Measurements from ENCODE around the gene TGM5.

The TGM5 gene

GRCh38 chr15:43209059-43209824 lies 57.5 kb downstream of the TGM5 start:
- WGBS (ENCODE audit: insufficient coverage) = 81% methylated on average over 10 of the region's 13 CpGs
- Histone ChIP-seq H3K27me3 (replicated peaks in 2 of 5; ENCODE audit: control insufficient read depth in 4 of 5, insufficient read depth in 5 of 5, low read length in 4 of 5) (peaks cover 0 to 25% (median 13%) of the 10 kb centered on the region in 5 experiments), H3K36me3 (ENCODE audit: control insufficient read depth in 4 of 4, insufficient read depth in 4 of 4, low read length in 3 of 4) (no peaks in the 10 kb centered on the region), H3K4me3 (ENCODE audit: control insufficient read depth in 1 of 7, extremely low read depth in 1 of 7, insufficient read depth in 4 of 7, low read depth in 2 of 7, low read length in 6 of 7) (no peak overlapping the region), H3K4me1 (ENCODE audit: control extremely low read depth in 1 of 4, control insufficient read depth in 4 of 4, insufficient read depth in 4 of 4, low read length in 3 of 4) (no peaks in the 10 kb centered on the region), H3K9me3 (ENCODE audit: control extremely low read depth in 1 of 5, control insufficient read depth in 4 of 5, insufficient read depth in 2 of 5, low read depth in 1 of 5, low read length in 4 of 5) (no peaks in the 10 kb centered on the region), H3K27ac (ENCODE audit: insufficient read depth in 1 of 2, low read depth in 1 of 2, low read length in 2 of 2, poor library complexity in 1 of 2, severe bottlenecking in 2 of 2) (no peak overlapping the region)
- POLR2A ChIA-PET = no interaction called here
- peak in 2 of 3 donors; percentile 17 to 25 for DNase-seq
- CTCF ChIA-PET = interaction anchor here (0.6 to 4.4 kb wide), 4 partner anchors 16 to 1944 kb away, joined by 3 to 27 read pairs (median 12); partner anchors contain the start of gene TGM5

DNA sequence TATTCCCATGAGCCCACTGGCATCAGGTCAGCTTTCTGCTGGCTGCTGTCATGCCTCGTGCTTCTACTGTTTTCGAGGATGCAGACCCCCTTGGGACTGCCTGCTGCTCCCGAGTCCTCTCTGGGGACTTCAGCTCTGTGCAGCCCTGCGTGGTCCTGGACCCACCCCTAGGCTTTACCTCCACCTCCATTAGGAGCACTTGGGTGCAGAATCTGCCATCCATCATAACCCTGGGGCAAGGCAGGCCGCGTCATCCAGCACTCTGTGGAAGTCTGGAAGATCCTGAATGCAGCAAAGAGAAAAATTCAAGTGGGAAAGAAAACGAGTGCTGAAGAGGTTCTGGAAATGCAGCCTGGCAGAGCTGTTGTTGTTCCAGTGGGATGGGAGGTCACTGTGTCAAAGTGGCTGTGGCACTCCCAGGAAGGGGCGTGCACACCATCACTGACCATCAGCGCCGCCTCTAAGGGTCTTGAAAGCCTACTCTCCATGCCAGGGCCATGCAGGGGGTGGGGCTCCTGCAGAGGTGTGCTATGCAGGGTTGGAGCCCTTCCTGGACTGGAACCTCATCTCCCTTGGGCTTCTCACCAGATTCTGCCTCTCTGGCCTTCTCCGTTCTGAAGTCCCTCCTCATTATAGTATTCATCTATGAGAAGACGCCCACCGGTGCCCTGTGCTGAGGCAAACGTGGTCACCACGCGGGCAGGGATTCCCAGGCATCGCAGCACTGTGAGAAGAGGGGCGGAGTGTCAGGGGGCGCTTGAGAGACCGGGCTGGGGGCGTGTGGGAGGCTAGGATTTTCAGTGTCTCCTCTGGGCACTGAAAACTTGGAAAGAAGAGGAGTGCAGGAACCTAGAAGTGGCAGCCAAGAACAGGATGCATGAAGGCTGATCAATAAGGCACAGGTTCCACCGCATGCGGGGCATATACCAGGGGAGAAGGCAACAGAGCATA lies 58.4 kb downstream of the TGM5 start:
- Histone ChIP-seq H3K4me3 (ENCODE audit: control insufficient read depth in 1 of 7, extremely low read depth in 1 of 7, insufficient read depth in 4 of 7, low read depth in 2 of 7, low read length in 6 of 7) (no peak overlapping the region), H3K9me3 (ENCODE audit: control extremely low read depth in 1 of 5, control insufficient read depth in 4 of 5, insufficient read depth in 2 of 5, low read depth in 1 of 5, low read length in 4 of 5) (no peaks in the 10 kb centered on the region), H3K27me3 (replicated peaks in 2 of 5; ENCODE audit: control insufficient read depth in 4 of 5, insufficient read depth in 5 of 5, low read length in 4 of 5) (peaks cover 0 to 25% (median 13%) of the 10 kb centered on the region in 5 experiments), H3K36me3 (ENCODE audit: control insufficient read depth in 4 of 4, insufficient read depth in 4 of 4, low read length in 3 of 4) (no peaks in the 10 kb centered on the region), H3K4me1 (ENCODE audit: control extremely low read depth in 1 of 4, control insufficient read depth in 4 of 4, insufficient read depth in 4 of 4, low read length in 3 of 4) (no peaks in the 10 kb centered on the region), H3K27ac (ENCODE audit: insufficient read depth in 1 of 2, low read depth in 1 of 2, low read length in 2 of 2, poor library complexity in 1 of 2, severe bottlenecking in 2 of 2) (no peak overlapping the region)
- 77% methylated on average over 19 of the region's 23 CpGs for WGBS (ENCODE audit: insufficient coverage)
- ChIA-PET POLR2A (interaction anchor here (0.8 kb wide), 1 partner anchor 12 kb away, joined by 4 read pairs; the partner anchor contains the start of gene EPB42), CTCF (interaction anchor here (0.9 to 4.4 kb wide), 8 partner anchors 9 to 78 kb away, joined by 3 to 27 read pairs (median 4); partner anchors contain the start of gene TGM5)
- DNase-seq = no peak

GRCh38 chr15:43207024-43207423 lies 59.7 kb downstream of the TGM5 start:
- 98% methylated on average over 6 of the region's 9 CpGs for WGBS (ENCODE audit: insufficient coverage)
- Histone ChIP-seq H3K4me1 (ENCODE audit: control extremely low read depth in 1 of 4, control insufficient read depth in 4 of 4, insufficient read depth in 4 of 4, low read length in 3 of 4) (no peaks in the 10 kb centered on the region), H3K9me3 (ENCODE audit: control extremely low read depth in 1 of 5, control insufficient read depth in 4 of 5, insufficient read depth in 2 of 5, low read depth in 1 of 5, low read length in 4 of 5) (no peaks in the 10 kb centered on the region), H3K27me3 (replicated peaks in 2 of 5; ENCODE audit: control insufficient read depth in 4 of 5, insufficient read depth in 5 of 5, low read length in 4 of 5) (peaks cover 0 to 25% (median 13%) of the 10 kb centered on the region in 5 experiments), H3K36me3 (ENCODE audit: control insufficient read depth in 4 of 4, insufficient read depth in 4 of 4, low read length in 3 of 4) (no peaks in the 10 kb centered on the region), H3K27ac (ENCODE audit: insufficient read depth in 1 of 2, low read depth in 1 of 2, low read length in 2 of 2, poor library complexity in 1 of 2, severe bottlenecking in 2 of 2) (no peak overlapping the region), H3K4me3 (ENCODE audit: control insufficient read depth in 1 of 7, extremely low read depth in 1 of 7, insufficient read depth in 4 of 7, low read depth in 2 of 7, low read length in 6 of 7) (no peak overlapping the region)
- ChIA-PET POLR2A (no interaction called here), CTCF (interaction anchor here (1.0 to 4.4 kb wide), 5 partner anchors 10 to 79 kb away, joined by 4 to 27 read pairs (median 5); partner anchors contain the start of gene TGM5)
- DNase-seq = no peak

DNA sequence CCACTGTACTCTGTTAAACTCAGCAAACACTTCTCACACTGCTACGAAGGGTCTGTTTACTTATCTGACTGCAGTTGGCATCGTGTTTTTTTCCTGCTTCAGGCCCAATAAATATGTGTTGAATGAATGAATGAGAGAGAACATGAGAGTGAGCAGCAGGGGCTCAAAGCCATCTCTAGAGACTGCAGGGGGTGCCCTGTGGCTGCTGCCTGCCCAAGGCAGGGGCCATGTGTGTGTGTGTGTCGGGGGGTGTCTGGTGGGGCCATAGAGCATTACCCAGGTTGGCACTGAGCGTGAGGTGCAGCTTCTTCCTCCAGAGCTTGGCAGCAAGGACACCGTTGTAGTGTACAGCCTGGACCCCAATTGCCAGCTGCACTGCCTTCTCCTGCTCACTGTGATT lies 60.7 kb downstream of the TGM5 start:
- ChIA-PET CTCF (interaction anchor here (1.4 to 4.4 kb wide), 2 partner anchors 10 to 62 kb away, joined by 3 to 27 read pairs; partner anchors contain the start of gene TGM5), POLR2A (no interaction called here)
- WGBS (ENCODE audit: insufficient coverage) = 95% methylated on average over 5 of the region's 5 CpGs
- peaks cover 0 to 25% (median 13%) of the 10 kb centered on the region in 5 experiments for H3K27me3 ChIP-seq (replicated peaks in 2 of 5; ENCODE audit: control insufficient read depth in 4 of 5, insufficient read depth in 5 of 5, low read length in 4 of 5)
- H3K4me1 ChIP-seq (ENCODE audit: control extremely low read depth in 1 of 4, control insufficient read depth in 4 of 4, insufficient read depth in 4 of 4, low read length in 3 of 4) = no peaks in the 10 kb centered on the region
- no peak overlapping the region for H3K4me3 ChIP-seq (ENCODE audit: control insufficient read depth in 1 of 7, extremely low read depth in 1 of 7, insufficient read depth in 4 of 7, low read depth in 2 of 7, low read length in 6 of 7)
- DNase-seq = no peak
- H3K9me3 ChIP-seq (ENCODE audit: control extremely low read depth in 1 of 5, control insufficient read depth in 4 of 5, insufficient read depth in 2 of 5, low read depth in 1 of 5, low read length in 4 of 5) = no peaks in the 10 kb centered on the region
- no peaks in the 10 kb centered on the region for H3K36me3 ChIP-seq (ENCODE audit: control insufficient read depth in 4 of 4, insufficient read depth in 4 of 4, low read length in 3 of 4)
- no peak overlapping the region for H3K27ac ChIP-seq (ENCODE audit: insufficient read depth in 1 of 2, low read depth in 1 of 2, low read length in 2 of 2, poor library complexity in 1 of 2, severe bottlenecking in 2 of 2)

GRCh38 chr15:43204016-43204901 lies 62.5 kb downstream of the TGM5 start:
- H3K9me3 ChIP-seq (ENCODE audit: control extremely low read depth in 1 of 5, control insufficient read depth in 4 of 5, insufficient read depth in 2 of 5, low read depth in 1 of 5, low read length in 4 of 5) = no peaks in the 10 kb centered on the region
- no peaks in the 10 kb centered on the region for H3K4me1 ChIP-seq (ENCODE audit: control extremely low read depth in 1 of 4, control insufficient read depth in 4 of 4, insufficient read depth in 4 of 4, low read length in 3 of 4)
- no peak overlapping the region for H3K27ac ChIP-seq (ENCODE audit: insufficient read depth in 1 of 2, low read depth in 1 of 2, low read length in 2 of 2, poor library complexity in 1 of 2, severe bottlenecking in 2 of 2)
- CTCF ChIA-PET = interaction anchor here (0.7 to 4.1 kb wide), 23 partner anchors 8 to 499 kb away, joined by 3 to 50 read pairs (median 4); partner anchors contain the start of gene TGM5
- no peaks in the 10 kb centered on the region for H3K36me3 ChIP-seq (ENCODE audit: control insufficient read depth in 4 of 4, insufficient read depth in 4 of 4, low read length in 3 of 4)
- POLR2A ChIA-PET = interaction anchor here (0.9 to 1.0 kb wide), 2 partner anchors 10 to 12 kb away, joined by 3 to 4 read pairs; no protein-coding TSS in a partner anchor
- DNase-seq = peak; percentile 63 to 77 (median 77)
- no peak overlapping the region for H3K4me3 ChIP-seq (ENCODE audit: control insufficient read depth in 1 of 7, extremely low read depth in 1 of 7, insufficient read depth in 4 of 7, low read depth in 2 of 7, low read length in 6 of 7)
- WGBS (ENCODE audit: insufficient coverage) = 55% methylated on average over 7 of the region's 8 CpGs
- peaks cover 0 to 18% (median 10%) of the 10 kb centered on the region in 5 experiments for H3K27me3 ChIP-seq (replicated peaks in 2 of 5; ENCODE audit: control insufficient read depth in 4 of 5, insufficient read depth in 5 of 5, low read length in 4 of 5)

GRCh38 chr15:43199945-43200488 lies 66.7 kb downstream of the TGM5 start:
- H3K36me3 ChIP-seq (ENCODE audit: control insufficient read depth in 4 of 4, insufficient read depth in 4 of 4, low read length in 3 of 4) = peaks cover 6 to 27% (median 8%) of the 10 kb centered on the region in 4 experiments
- CTCF ChIA-PET = interaction anchor here (1.0 to 1.2 kb wide), 2 partner anchors 10 to 88 kb away, joined by 3 read pairs; no protein-coding TSS in a partner anchor
- no peak overlapping the region for H3K27ac ChIP-seq (ENCODE audit: insufficient read depth in 1 of 2, low read depth in 1 of 2, low read length in 2 of 2, poor library complexity in 1 of 2, severe bottlenecking in 2 of 2)
- H3K4me3 ChIP-seq (ENCODE audit: control insufficient read depth in 1 of 7, extremely low read depth in 1 of 7, insufficient read depth in 4 of 7, low read depth in 2 of 7, low read length in 6 of 7) = no peak overlapping the region
- WGBS (ENCODE audit: insufficient coverage) = 100% methylated on average over 2 of the region's 3 CpGs
- no peaks in the 10 kb centered on the region for H3K4me1 ChIP-seq (ENCODE audit: control extremely low read depth in 1 of 4, control insufficient read depth in 4 of 4, insufficient read depth in 4 of 4, low read length in 3 of 4)
- H3K9me3 ChIP-seq (ENCODE audit: control extremely low read depth in 1 of 5, control insufficient read depth in 4 of 5, insufficient read depth in 2 of 5, low read depth in 1 of 5, low read length in 4 of 5) = peaks cover 0 to 3% (median 0%) of the 10 kb centered on the region in 5 experiments
- DNase-seq = no peak
- POLR2A ChIA-PET = no interaction called here
- H3K27me3 ChIP-seq (replicated peaks in 2 of 5; ENCODE audit: control insufficient read depth in 4 of 5, insufficient read depth in 5 of 5, low read length in 4 of 5) = peaks cover 0 to 2% (median 0%) of the 10 kb centered on the region in 5 experiments

All from common myeloid progenitor, CD34-positive (primary cell).